Endodermal cell (in vitro differentiated cells): Measurements from ENCODE around the gene RPL10A. TPM values are rescaled to one million over a fixed set of nuclear protein-coding genes. Genes with fewer than 3 reads are reported as not detected.

Experiments
- DNase-seq: peaks from one replicate; pipeline ENCODE4 v3.0.0-alpha.2; 2017
- H3K27ac ChIP-seq: 2 replicates; pipeline ENCODE4 v1.5.1; 2013; ENCODE audit warnings: mild to moderate bottlenecking, low read depth, low read length, moderate library complexity
- H3K27me3 ChIP-seq: 2 replicates; pipeline ENCODE4 v1.6.1; 2013; ENCODE audit warnings: mild to moderate bottlenecking, low read length, moderate library complexity; ENCODE audit not compliant: insufficient read depth, control insufficient read depth, poor library complexity, severe bottlenecking
- H3K36me3 ChIP-seq: 2 replicates; pipeline ENCODE4 v1.7.0; 2013; ENCODE audit warnings: mild to moderate bottlenecking, low read length, moderate library complexity; ENCODE audit not compliant: control insufficient read depth, insufficient read depth
- H3K4me1 ChIP-seq: one replicate; pipeline ENCODE4 v1.7.0; 2013; ENCODE audit warnings: low read length; ENCODE audit not compliant: control insufficient read depth, insufficient read depth
- H3K4me3 ChIP-seq: 2 replicates; pipeline ENCODE4 v1.5.1; 2013; ENCODE audit warnings: mild to moderate bottlenecking, low read length, moderate library complexity
- H3K9ac ChIP-seq: 2 replicates; pipeline ENCODE4 v1.6.1; 2013; ENCODE audit warnings: mild to moderate bottlenecking, low read length, moderate library complexity; ENCODE audit not compliant: poor library complexity, severe bottlenecking; ENCODE audit errors: extremely low read depth
- H3K9me3 ChIP-seq: 2 replicates; pipeline ENCODE4 v1.6.1; 2013; ENCODE audit warnings: mild to moderate bottlenecking, low read length, moderate library complexity; ENCODE audit not compliant: control insufficient read depth
- H3K27ac Mint-ChIP-seq: 2 replicates; pipeline ENCODE4 v1.8.0; 2020; ENCODE audit warnings: mixed read lengths
- H3K27me3 Mint-ChIP-seq: 2 replicates; pipeline ENCODE4 v1.8.0; 2021; ENCODE audit warnings: mild to moderate bottlenecking, mixed read lengths; ENCODE audit not compliant: insufficient read depth
- H3K36me3 Mint-ChIP-seq: 2 replicates; pipeline ENCODE4 v1.8.0; 2020; ENCODE audit warnings: low read depth, mixed read lengths
- H3K4me1 Mint-ChIP-seq: 2 replicates; pipeline ENCODE4 v1.8.0; 2020; ENCODE audit warnings: mixed read lengths
- H3K4me3 Mint-ChIP-seq: 2 replicates; pipeline ENCODE4 v1.8.0; 2020; ENCODE audit warnings: mild to moderate bottlenecking, moderate library complexity, mixed read lengths
- H3K9me3 Mint-ChIP-seq: 2 replicates; pipeline ENCODE4 v1.8.0; 2020; ENCODE audit warnings: mild to moderate bottlenecking, mixed read lengths
- CTCF ChIP-seq: fragments of 200-600 bp; sonication (generic); conservative IDR thresholded peaks from 2 replicates; pipeline ENCODE4 v1.5.0; 2021; ENCODE audit warnings: antibody characterized with exemption, mild to moderate bottlenecking
- WGBS, 2 experiments: methylation state at CpG; one replicate each; pipeline versions ENCODE4 v1.1.5 to v1.1.7; 2013; ENCODE audit warnings: missing lambda C conversion rate in 2 of 2, mixed read lengths in 1 of 2; ENCODE audit not compliant: insufficient coverage in 1 of 2, insufficient read length in 1 of 2; 5-methylcytosine and 5-hydroxymethylcytosine counted together
- total RNA-seq, 2 donors: library from RNA; stranded (reverse); fragmentation: NEBNext Ultra II Directional in 1 of 2; extraction: Animal tissue kit (Norgen Biotek cat#: 25700) in 1 of 2; gene quantifications; 2 replicates in 1 of 2; 3 replicates in 1 of 2; pipeline ENCODE4 v1.2.1, GENCODE V29; 2021

Gene RPL10A
- total RNA-seq, 2 donors from 2014 or later = 1,411 to 1,652 TPM

GRCh38 chr6:35481226-35481625 is 13.0 kb downstream of the RPL10A start:
- no peaks in the 10 kb centered on the region for H3K27me3 Mint-ChIP-seq
- H3K9me3 Mint-ChIP-seq = no peaks in the 10 kb centered on the region
- no peak overlapping the region for H3K27ac ChIP-seq
- H3K9ac ChIP-seq = no peak overlapping the region
- H3K4me1 ChIP-seq = peaks cover 14% of the 10 kb centered on the region
- peaks cover 14% of the 10 kb centered on the region for H3K4me1 Mint-ChIP-seq
- peak; percentile 32 for DNase-seq
- no peak overlapping the region for H3K4me3 Mint-ChIP-seq
- no peak overlapping the region for H3K27ac Mint-ChIP-seq
- peaks cover 31% of the 10 kb centered on the region for H3K36me3 Mint-ChIP-seq
- no peaks in the 10 kb centered on the region for H3K9me3 ChIP-seq
- H3K4me3 ChIP-seq = no peak overlapping the region
- no peaks in the 10 kb centered on the region for H3K27me3 ChIP-seq
- peaks cover 21% of the 10 kb centered on the region for H3K36me3 ChIP-seq
- TF ChIP-seq CTCF = no peak
- WGBS, 2 experiments = 84% methylated on average over 8 of the region's 8 CpGs

GRCh38 chr6:35483062-35483461 is 14.9 kb downstream of the RPL10A start:
- no peaks in the 10 kb centered on the region for H3K27me3 Mint-ChIP-seq
- H3K27me3 ChIP-seq = no peaks in the 10 kb centered on the region
- H3K4me3 ChIP-seq = no peak overlapping the region
- no peaks in the 10 kb centered on the region for H3K9me3 ChIP-seq
- H3K36me3 Mint-ChIP-seq = peaks cover 24% of the 10 kb centered on the region
- H3K4me1 Mint-ChIP-seq = peaks cover 25% of the 10 kb centered on the region
- no peak overlapping the region for H3K4me3 Mint-ChIP-seq
- no peak for DNase-seq
- H3K27ac Mint-ChIP-seq = no peak overlapping the region
- no peak overlapping the region for H3K27ac ChIP-seq
- 89 to 97% methylated on average over 3 to 4 of the region's 4 CpGs for WGBS, 2 experiments
- no peaks in the 10 kb centered on the region for H3K9me3 Mint-ChIP-seq
- H3K9ac ChIP-seq = no peak overlapping the region
- H3K36me3 ChIP-seq = peaks cover 18% of the 10 kb centered on the region
- TF ChIP-seq CTCF = no peak
- H3K4me1 ChIP-seq = peaks cover 17% of the 10 kb centered on the region

- Mint-ChIP-seq H3K4me1 (peaks cover 29% of the 10 kb centered on the region), H3K27ac (no peak overlapping the region), H3K27me3 (no peaks in the 10 kb centered on the region), H3K9me3 (no peaks in the 10 kb centered on the region), H3K36me3 (peaks cover 20% of the 10 kb centered on the region), H3K4me3 (no peak overlapping the region)
- Histone ChIP-seq H3K4me1 (peaks cover 17% of the 10 kb centered on the region), H3K9ac (no peak overlapping the region), H3K4me3 (no peak overlapping the region), H3K36me3 (peaks cover 13% of the 10 kb centered on the region), H3K9me3 (no peaks in the 10 kb centered on the region), H3K27me3 (no peaks in the 10 kb centered on the region), H3K27ac (no peak overlapping the region)
- 95 to 100% methylated on average over 1 to 3 of the region's 3 CpGs for WGBS, 2 experiments
- DNase-seq = peak; percentile 36
- TF ChIP-seq CTCF = no peak
Observed at GRCh38 chr6:35483490-35483889, 15.3 kb downstream of the RPL10A start.
